HepG2 (cell line): ENCODE measurements around the gene GATD1. TPM values are rescaled to one million over a fixed set of nuclear protein-coding genes. Genes with fewer than 3 reads are reported as not detected.

ENCODE experiments used
- ATF3 ChIP-seq: sonication (generic); formaldehyde crosslinking; IDR thresholded peaks from 2 replicates; pipeline ENCODE4 v1.4.0; 2020; ENCODE audit warnings: missing genetic modification reagents
- E2F5 ChIP-seq: sonication (generic); formaldehyde crosslinking; conservative IDR thresholded peaks from 2 replicates; pipeline ENCODE4 v1.4.0; 2020; ENCODE audit warnings: missing genetic modification reagents
- FIP1L1 ChIP-seq: fragments of 200-400 bp; formaldehyde crosslinking; IDR thresholded peaks from 2 replicates; pipeline ENCODE4 v1.6.1; 2018; ENCODE audit warnings: low read depth, mild to moderate bottlenecking, low read length, moderate library complexity, borderline replicate concordance; ENCODE audit not compliant: insufficient read depth
- FOSL2 ChIP-seq: sonication (generic); formaldehyde crosslinking; IDR thresholded peaks from 2 replicates; pipeline ENCODE4 v1.4.0; 2020; ENCODE audit warnings: missing genetic modification reagents
- HINFP ChIP-seq: sonication (generic); formaldehyde crosslinking; IDR thresholded peaks from 2 replicates; pipeline ENCODE4 v1.4.0; 2020; ENCODE audit warnings: low read depth, mild to moderate bottlenecking, missing genetic modification reagents
- HNF1A ChIP-seq, 2 experiments: sonication (generic) in 1 of 2; formaldehyde crosslinking in 1 of 2; IDR thresholded peaks; 2 replicates each; pipeline versions ENCODE4 v1.4.0 to v1.6.1; 2016 to 2020; ENCODE audit warnings: borderline replicate concordance in 1 of 2, low read depth in 1 of 2, mild to moderate bottlenecking in 1 of 2, missing genetic modification reagents in 1 of 2
- JDP2 ChIP-seq: sonication (generic); formaldehyde crosslinking; IDR thresholded peaks from 2 replicates; pipeline ENCODE4 v1.8.1; 2022; ENCODE audit warnings: missing genetic modification reagents, borderline replicate concordance
- KLF12 ChIP-seq: sonication (generic); formaldehyde crosslinking; IDR thresholded peaks from 2 replicates; pipeline ENCODE4 v1.4.0; 2020; ENCODE audit warnings: missing genetic modification reagents, borderline replicate concordance
- NFIC ChIP-seq: IDR thresholded peaks from 2 replicates; pipeline ENCODE4 v1.6.1; 2012; ENCODE audit warnings: mild to moderate bottlenecking, low read length, inconsistent platforms
- NFKB2 ChIP-seq: sonication (generic); formaldehyde crosslinking; IDR thresholded peaks from 2 replicates; pipeline ENCODE4 v1.4.0; 2020; ENCODE audit warnings: missing genetic modification reagents, borderline replicate concordance
- RELA ChIP-seq: sonication (generic); formaldehyde crosslinking; IDR thresholded peaks from 2 replicates; pipeline ENCODE4 v1.4.0; 2020; ENCODE audit warnings: missing genetic modification reagents
- SP4 ChIP-seq: sonication (generic); formaldehyde crosslinking; IDR thresholded peaks from 2 replicates; pipeline ENCODE4 v1.8.1; 2023; ENCODE audit warnings: mild to moderate bottlenecking, missing genetic modification reagents
- SRF ChIP-seq: IDR thresholded peaks from 2 replicates; pipeline ENCODE4 v1.6.1; 2011; ENCODE audit warnings: mild to moderate bottlenecking, low read depth, low read length, moderate library complexity
- TAF1 ChIP-seq: sonication (generic); formaldehyde crosslinking; IDR thresholded peaks from 2 replicates; pipeline ENCODE4 v1.4.0; 2020; ENCODE audit warnings: missing genetic modification reagents
- TOPORS ChIP-seq: sonication (generic); formaldehyde crosslinking; IDR thresholded peaks from 2 replicates; pipeline ENCODE4 v1.8.0; 2023; ENCODE audit warnings: mild to moderate bottlenecking, missing genetic modification reagents
- XBP1 ChIP-seq: sonication (generic); formaldehyde crosslinking; IDR thresholded peaks from 2 replicates; pipeline ENCODE4 v1.5.0; 2020; ENCODE audit warnings: missing genetic modification reagents
- YEATS2 ChIP-seq: sonication (generic); formaldehyde crosslinking; IDR thresholded peaks from 2 replicates; pipeline ENCODE4 v1.4.0; 2020; ENCODE audit warnings: missing genetic modification reagents, borderline replicate concordance
- ZBTB3 ChIP-seq: sonication (generic); formaldehyde crosslinking; IDR thresholded peaks from 2 replicates; pipeline ENCODE4 v1.4.0; 2020; ENCODE audit warnings: low read depth, mild to moderate bottlenecking, moderate library complexity, missing genetic modification reagents, borderline replicate concordance
- ZFP36L2 ChIP-seq: sonication (generic); formaldehyde crosslinking; IDR thresholded peaks from 2 replicates; pipeline ENCODE4 v1.4.0; 2020; ENCODE audit warnings: missing genetic modification reagents
- ZNF225 ChIP-seq: sonication (generic); formaldehyde crosslinking; IDR thresholded peaks from 2 replicates; pipeline ENCODE4 v1.4.0; 2020; ENCODE audit warnings: mild to moderate bottlenecking, missing genetic modification reagents
- ZNF282 ChIP-seq: fragments of 450-650 bp; IDR thresholded peaks from 2 replicates; pipeline ENCODE4 v1.6.1; 2018; ENCODE audit not compliant: partially characterized antibody
- ZNF44 ChIP-seq: sonication (generic); formaldehyde crosslinking; IDR thresholded peaks from 2 replicates; pipeline ENCODE4 v1.5.1; 2020; ENCODE audit warnings: mild to moderate bottlenecking, missing genetic modification reagents
- ZNF501 ChIP-seq: sonication (generic); formaldehyde crosslinking; IDR thresholded peaks from 2 replicates; pipeline ENCODE4 v1.5.1; 2020; ENCODE audit warnings: mild to moderate bottlenecking, moderate library complexity, missing genetic modification reagents
- ZNF7 ChIP-seq: IDR thresholded peaks from 2 replicates; pipeline ENCODE4 v1.6.1; 2016; ENCODE audit warnings: missing biosample characterization, missing genetic modification reagents
- polyA plus RNA-seq, 8 experiments: library from polyadenylated mRNA; depleted of rRNA in 3 of 8; stranded (reverse) in 7 of 8; unstranded in 1 of 8; fragments of >200 nt; fragmentation: Illumina TruSeq in 4 of 8; extraction: Trizol in 4 of 8; gene quantifications; 2 replicates each; pipeline versions ENCODE4 v1.2.1 to v1.2.3, GENCODE V29; 2011 to 2016; ENCODE audit warnings: low read depth in 4 of 8, missing spikeins in 1 of 8, mixed read lengths in 1 of 8; ENCODE audit not compliant: insufficient read depth in 1 of 8
- total RNA-seq, 5 experiments: library from RNA; depleted of rRNA; stranded (reverse); fragments of >200 nt; fragmentation: Illumina TruSeq; extraction: Trizol; gene quantifications; 2 replicates each; pipeline ENCODE4 v1.2.3, GENCODE V29; 2016; ENCODE audit warnings: low read depth in 1 of 5

Gene GATD1
- total and polyA plus RNA-seq, 2 of the 13 experiments (the other 11 are each of a cell fraction or from before 2014, with no cell fraction given) = 31.3 to 60.5 TPM

GRCh38 chr11:777288-778255, at the start of gene GATD1 (continued):
- TF ChIP-seq ZNF7 = no peak
- no peak for TF ChIP-seq ZBTB3
- TF ChIP-seq FOSL2 = no peak
- no peak for TF ChIP-seq RELA (CRISPR knock-in tag)
- no peak for TF ChIP-seq ZNF44 (CRISPR knock-in tag)
- TF ChIP-seq TAF1 = peak; percentile 24; the same call in 1 of the 2 replicates
- TF ChIP-seq YEATS2 (CRISPR knock-in tag) = no peak
- TF ChIP-seq HINFP (CRISPR knock-in tag) = no peak
- no peak for TF ChIP-seq JDP2 (CRISPR knock-in tag)
- no peak for TF ChIP-seq KLF12 (CRISPR knock-in tag)
- TF ChIP-seq ZNF282 = no peak
- TF ChIP-seq FIP1L1 = no peak
- TF ChIP-seq NFIC = no peak
- no peak for TF ChIP-seq ZNF501
- no peak for TF ChIP-seq NFKB2 (CRISPR knock-in tag)
- no peak for TF ChIP-seq ATF3 (CRISPR knock-in tag)
- TF ChIP-seq ZFP36L2 (CRISPR knock-in tag) = no peak
- TF ChIP-seq ZNF225 = no peak
- TF ChIP-seq SRF = no peak
- TF ChIP-seq SP4 (CRISPR knock-in tag) = peak; percentile 61
- 0 out of 2 replicates have a peak, but pooled peaks have one; percentile 65 for TF ChIP-seq TOPORS
- no peak for TF ChIP-seq E2F5 (CRISPR knock-in tag)
- no peak for TF ChIP-seq HNF1A (IDR thresholded peaks at IDR 0.05; ENCODE audit: low read depth)
- TF ChIP-seq HNF1A (CRISPR knock-in tag; IDR thresholded peaks at IDR 0.05; ENCODE audit: borderline replicate concordance) = no peak
- TF ChIP-seq XBP1 (CRISPR knock-in tag) = no peak
